T-helper 17 cell (primary cell): ENCODE measurements around the gene CENPF. TPM values are rescaled to one million over a fixed set of nuclear protein-coding genes. Genes with fewer than 3 reads are reported as not detected.

ENCODE experiments used
- ATAC-seq: fragments of 150-1000 bp; cut with Tn5 transposase; 2 replicates; pipeline ENCODE4 v1.10.0; 2021; ENCODE audit warnings: mild to moderate bottlenecking, moderate library complexity
- DNase-seq, 3 donors: peaks; one replicate each; pipeline versions ENCODE4 v3.0.0 to v3.0.0-alpha.2; 2020 to 2021
- H3K9me3 ChIP-seq: one replicate; pipeline ENCODE4 v1.7.0; 2013; ENCODE audit warnings: low read length, mild to moderate bottlenecking; ENCODE audit not compliant: control insufficient read depth, poor library complexity, severe bottlenecking
- H3K27ac Mint-ChIP-seq: one replicate; pipeline ENCODE4 v1.8.0; 2022; ENCODE audit warnings: mild to moderate bottlenecking, moderate library complexity, mixed read lengths
- H3K27me3 Mint-ChIP-seq: one replicate; pipeline ENCODE4 v1.8.0; 2022; ENCODE audit warnings: mixed read lengths
- H3K36me3 Mint-ChIP-seq: one replicate; pipeline ENCODE4 v1.8.0; 2022; ENCODE audit warnings: low read depth, mixed read lengths
- H3K4me1 Mint-ChIP-seq: one replicate; pipeline ENCODE4 v1.8.0; 2022; ENCODE audit warnings: mild to moderate bottlenecking, mixed read lengths
- H3K4me3 Mint-ChIP-seq: one replicate; pipeline ENCODE4 v1.8.0; 2022; ENCODE audit warnings: mild to moderate bottlenecking, moderate library complexity, mixed read lengths
- total RNA-seq, 4 donors: library from RNA in 2 of 4; stranded (reverse) in 2 of 4; gene quantifications; one replicate each; pipeline ENCODE4 v1.2.3 and lab custom pipeline; 2022 to 2026

CENPF gene, protein sequence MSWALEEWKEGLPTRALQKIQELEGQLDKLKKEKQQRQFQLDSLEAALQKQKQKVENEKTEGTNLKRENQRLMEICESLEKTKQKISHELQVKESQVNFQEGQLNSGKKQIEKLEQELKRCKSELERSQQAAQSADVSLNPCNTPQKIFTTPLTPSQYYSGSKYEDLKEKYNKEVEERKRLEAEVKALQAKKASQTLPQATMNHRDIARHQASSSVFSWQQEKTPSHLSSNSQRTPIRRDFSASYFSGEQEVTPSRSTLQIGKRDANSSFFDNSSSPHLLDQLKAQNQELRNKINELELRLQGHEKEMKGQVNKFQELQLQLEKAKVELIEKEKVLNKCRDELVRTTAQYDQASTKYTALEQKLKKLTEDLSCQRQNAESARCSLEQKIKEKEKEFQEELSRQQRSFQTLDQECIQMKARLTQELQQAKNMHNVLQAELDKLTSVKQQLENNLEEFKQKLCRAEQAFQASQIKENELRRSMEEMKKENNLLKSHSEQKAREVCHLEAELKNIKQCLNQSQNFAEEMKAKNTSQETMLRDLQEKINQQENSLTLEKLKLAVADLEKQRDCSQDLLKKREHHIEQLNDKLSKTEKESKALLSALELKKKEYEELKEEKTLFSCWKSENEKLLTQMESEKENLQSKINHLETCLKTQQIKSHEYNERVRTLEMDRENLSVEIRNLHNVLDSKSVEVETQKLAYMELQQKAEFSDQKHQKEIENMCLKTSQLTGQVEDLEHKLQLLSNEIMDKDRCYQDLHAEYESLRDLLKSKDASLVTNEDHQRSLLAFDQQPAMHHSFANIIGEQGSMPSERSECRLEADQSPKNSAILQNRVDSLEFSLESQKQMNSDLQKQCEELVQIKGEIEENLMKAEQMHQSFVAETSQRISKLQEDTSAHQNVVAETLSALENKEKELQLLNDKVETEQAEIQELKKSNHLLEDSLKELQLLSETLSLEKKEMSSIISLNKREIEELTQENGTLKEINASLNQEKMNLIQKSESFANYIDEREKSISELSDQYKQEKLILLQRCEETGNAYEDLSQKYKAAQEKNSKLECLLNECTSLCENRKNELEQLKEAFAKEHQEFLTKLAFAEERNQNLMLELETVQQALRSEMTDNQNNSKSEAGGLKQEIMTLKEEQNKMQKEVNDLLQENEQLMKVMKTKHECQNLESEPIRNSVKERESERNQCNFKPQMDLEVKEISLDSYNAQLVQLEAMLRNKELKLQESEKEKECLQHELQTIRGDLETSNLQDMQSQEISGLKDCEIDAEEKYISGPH (N-terminal part only)
- total RNA-seq (1 to 10 TPM; 2.0 to 3.2 TPM), total RNA-seq (lab: John Stamatoyannopoulos, UW) (11.3 to 23.2 reads per million in 2 donors)

DNA sequence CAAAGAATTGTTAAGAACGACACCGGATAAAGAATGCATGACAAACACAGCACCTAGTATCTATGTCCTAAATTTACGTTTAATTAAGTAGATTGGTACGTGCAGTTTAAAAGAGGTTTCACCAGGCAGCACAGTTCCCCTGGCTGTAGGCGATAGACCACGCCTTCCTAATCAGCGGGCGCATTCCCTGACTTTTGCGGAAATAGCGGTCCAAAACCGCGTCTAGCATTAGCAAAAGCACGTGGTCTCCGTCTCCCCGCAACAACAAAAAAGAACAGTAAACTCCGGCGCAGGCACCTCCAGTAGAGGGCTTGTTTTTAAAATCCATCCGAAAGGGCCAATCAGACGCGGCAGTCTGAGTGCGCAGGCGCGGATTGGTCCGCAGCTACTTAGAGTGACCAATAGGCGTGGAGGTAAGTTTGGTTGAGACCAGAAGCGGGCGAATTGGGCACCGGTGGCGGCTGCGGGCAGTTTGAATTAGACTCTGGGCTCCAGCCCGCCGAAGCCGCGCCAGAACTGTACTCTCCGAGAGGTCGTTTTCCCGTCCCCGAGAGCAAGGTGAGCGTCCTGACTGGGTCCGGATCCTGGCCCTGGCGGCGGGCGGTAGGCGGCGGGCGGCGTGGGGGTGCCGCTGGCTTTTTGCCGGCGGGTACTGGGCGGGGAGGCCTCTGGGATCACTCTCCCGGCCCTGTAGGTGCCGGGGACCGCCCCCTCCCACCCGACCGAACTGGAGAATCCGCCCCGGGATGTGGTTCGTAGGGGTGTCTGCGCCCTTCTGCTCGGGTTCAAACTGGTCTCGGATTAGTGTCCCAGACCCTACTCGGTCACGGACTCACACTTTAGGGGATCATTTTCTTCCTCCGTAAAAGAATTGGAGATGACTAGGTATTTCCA lies at the start of gene CENPF:
TSS of gene CENPF (plus strand) at position 432 of the 894 bp plus-strand sequence. CDS start 10,560 bp downstream, outside the sequence.
- peak; percentile 99 for ATAC-seq
- Mint-ChIP-seq H3K4me1 (peaks cover 19% of the 10 kb centered on the region), H3K27me3 (no peaks in the 10 kb centered on the region), H3K4me3 (peak within 1 kb of the TSS; percentile 98), H3K27ac (peak within 1 kb of the TSS; percentile 90), H3K36me3 (no peaks in the 10 kb centered on the region)
- H3K9me3 ChIP-seq: no peaks in the 10 kb centered on the region
- DNase-seq: peak; percentile 80 to 89 (median 86)

DNA sequence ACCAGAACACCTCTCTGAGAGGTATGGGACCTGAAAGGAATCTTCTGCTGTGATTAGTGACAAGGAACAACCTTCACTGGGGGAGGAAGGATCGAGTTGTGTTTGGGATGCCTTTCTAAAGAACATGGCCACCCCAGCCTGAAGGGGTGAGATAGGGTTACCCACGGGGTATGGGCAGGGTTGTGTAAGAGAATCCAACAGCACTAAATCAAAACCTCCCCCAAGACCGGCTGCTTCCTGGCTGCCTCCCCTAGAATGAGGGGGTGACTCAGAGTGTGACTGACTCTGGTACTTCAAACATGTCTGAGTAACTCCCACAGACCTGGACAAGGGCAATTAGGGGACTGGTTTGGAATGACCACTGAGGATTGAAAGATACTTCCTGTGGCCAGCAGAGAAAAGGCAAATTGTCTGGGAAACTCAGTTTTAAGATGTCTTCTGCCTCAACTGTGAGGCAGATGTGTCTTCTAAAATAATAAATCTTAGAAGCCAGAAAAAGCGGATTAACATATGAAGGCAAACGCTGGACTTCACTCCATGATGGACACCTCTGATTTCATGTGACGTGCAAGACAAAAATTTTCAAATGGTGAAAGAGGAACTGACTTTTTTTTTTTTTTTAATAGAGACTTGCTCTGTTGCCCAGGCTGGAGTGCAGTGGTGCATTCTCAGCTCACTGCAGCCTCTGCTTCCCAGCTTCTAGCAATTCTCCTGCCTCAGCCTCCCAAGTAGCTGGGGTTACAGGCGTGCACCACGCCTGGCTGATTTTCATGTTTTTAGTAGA lies 44.9 kb upstream of the CENPF start:
- ATAC-seq (no peak), DNase-seq (no peak)
- Mint-ChIP-seq H3K4me1 (no peaks in the 10 kb centered on the region), H3K36me3 (no peaks in the 10 kb centered on the region), H3K4me3 (no peak overlapping the region), H3K27ac (no peak overlapping the region), H3K27me3 (peaks cover 56% of the 10 kb centered on the region)
- H3K9me3 ChIP-seq: no peaks in the 10 kb centered on the region

DNA sequence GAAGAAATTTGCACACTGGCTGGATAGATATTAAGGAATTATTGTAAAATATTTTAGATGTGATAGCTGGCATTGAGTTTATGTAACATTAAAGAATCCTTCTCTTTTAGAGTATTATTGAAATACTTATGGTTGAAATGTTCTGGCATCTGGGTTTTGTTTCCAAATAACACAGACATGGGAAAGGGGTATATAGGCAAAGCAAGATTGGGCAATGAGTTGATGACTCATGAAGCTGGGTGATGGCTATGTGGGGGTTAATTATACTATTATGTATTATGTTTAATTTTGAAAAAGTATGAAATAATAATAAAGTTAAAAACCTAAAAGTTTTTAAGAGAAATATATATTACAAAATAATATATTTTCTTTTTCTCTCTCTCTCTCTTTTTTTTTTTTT lies 39.1 kb upstream of the CENPF start:
- no peaks in the 10 kb centered on the region for H3K36me3 Mint-ChIP-seq
- ATAC-seq (no peak), DNase-seq (no peak)
- no peak overlapping the region for H3K27ac Mint-ChIP-seq
- H3K27me3 Mint-ChIP-seq: peaks cover 21% of the 10 kb centered on the region
- H3K9me3 ChIP-seq: no peaks in the 10 kb centered on the region
- no peaks in the 10 kb centered on the region for H3K4me1 Mint-ChIP-seq
- no peak overlapping the region for H3K4me3 Mint-ChIP-seq

DNA sequence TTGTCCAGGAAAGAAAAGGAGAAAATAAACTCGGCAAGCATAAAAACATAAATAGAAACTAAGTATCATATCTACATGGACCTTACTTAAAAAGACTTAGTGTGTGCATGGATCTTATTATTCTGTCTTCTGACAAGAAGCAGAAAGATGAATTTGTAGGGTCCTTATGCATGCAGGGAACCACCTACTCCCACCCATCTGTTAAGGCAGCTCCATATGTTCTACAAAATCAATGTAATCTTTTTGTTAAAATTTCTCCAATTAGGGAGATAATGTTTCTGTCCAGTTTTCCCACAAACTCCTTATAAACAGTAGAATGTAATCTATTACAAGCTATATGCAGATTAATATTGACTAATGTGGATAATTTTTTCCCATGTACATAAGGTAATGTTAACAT lies 37.7 kb upstream of the CENPF start:
- DNase-seq: no peak
- Mint-ChIP-seq H3K27me3 (peaks cover 10% of the 10 kb centered on the region), H3K4me1 (no peaks in the 10 kb centered on the region), H3K27ac (no peak overlapping the region), H3K4me3 (no peak overlapping the region), H3K36me3 (no peaks in the 10 kb centered on the region)
- no peaks in the 10 kb centered on the region for H3K9me3 ChIP-seq
- no peak for ATAC-seq

DNA sequence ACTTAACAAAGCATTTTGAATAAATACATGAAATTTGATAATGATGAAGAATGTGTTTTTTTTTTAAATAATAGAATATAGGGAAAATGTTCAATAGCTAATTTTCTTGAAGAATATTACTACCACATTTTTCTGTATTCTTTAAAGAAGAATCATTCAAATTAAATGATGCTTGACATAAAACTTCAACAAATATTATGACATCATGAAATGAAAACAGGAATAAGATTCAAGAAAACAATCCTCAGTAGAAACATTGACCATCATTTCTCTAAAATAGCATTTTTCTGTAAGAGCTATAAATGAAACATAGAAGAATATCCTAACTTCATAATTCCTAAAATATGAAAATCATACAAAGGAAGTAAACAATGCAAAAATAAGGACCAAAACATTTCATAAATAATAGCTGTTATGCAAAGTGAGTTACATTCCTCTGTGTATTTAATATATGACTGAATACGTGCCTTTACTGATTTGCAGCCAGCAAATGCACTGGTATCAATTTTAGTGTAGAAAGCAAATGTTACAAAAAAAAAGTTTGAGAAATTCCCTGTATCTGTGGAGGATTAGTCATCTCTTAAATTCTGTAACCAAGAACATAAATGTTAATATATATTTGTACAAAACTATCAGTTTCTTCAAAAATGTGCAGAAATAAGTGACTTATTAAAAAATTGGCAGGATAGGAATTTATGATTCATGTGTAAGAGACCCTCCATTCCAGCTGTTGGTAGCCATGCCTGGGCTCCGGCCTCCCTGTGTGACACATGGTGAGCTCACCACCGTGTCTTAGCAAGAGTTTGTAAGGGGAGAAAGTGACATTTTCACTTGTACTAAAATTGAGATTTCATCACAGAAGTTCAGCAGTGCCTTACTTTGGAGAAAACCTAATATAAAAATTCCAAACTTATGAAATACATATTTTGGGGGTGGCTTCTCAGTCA lies 36.6 kb upstream of the CENPF start:
- Mint-ChIP-seq H3K4me3 (no peak overlapping the region), H3K36me3 (no peaks in the 10 kb centered on the region), H3K4me1 (no peaks in the 10 kb centered on the region), H3K27ac (no peak overlapping the region), H3K27me3 (peaks cover 4% of the 10 kb centered on the region)
- DNase-seq (no peak), ATAC-seq (no peak)
- H3K9me3 ChIP-seq: no peaks in the 10 kb centered on the region

DNA sequence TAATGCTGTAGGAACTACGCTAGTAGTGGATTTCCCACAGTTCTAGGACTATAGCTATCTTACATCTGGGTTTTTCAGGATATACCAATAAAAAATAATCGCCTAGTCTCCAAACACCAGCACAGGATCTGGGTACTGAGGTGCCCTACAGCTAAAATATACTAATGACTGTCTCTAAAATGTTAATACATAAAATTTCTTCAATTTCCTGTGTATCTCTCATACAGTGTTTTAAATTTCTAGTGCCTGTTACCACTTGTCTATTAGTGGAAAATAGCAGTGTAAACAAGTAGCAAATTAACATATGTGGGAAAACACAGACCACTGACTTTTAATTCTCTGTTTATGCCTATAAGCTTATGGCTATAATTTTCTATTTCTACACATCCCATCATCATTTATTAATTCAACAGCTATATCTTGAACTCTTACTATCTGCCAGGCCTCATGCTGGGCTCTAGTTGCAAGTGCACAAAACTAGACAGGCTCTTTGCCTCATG lies 35.5 kb upstream of the CENPF start:
- no peaks in the 10 kb centered on the region for H3K36me3 Mint-ChIP-seq
- no peak for DNase-seq
- H3K27me3 Mint-ChIP-seq: peaks cover 4% of the 10 kb centered on the region
- no peak overlapping the region for H3K27ac Mint-ChIP-seq
- no peaks in the 10 kb centered on the region for H3K9me3 ChIP-seq
- no peak overlapping the region for H3K4me3 Mint-ChIP-seq
- no peaks in the 10 kb centered on the region for H3K4me1 Mint-ChIP-seq
- ATAC-seq: no peak

DNA sequence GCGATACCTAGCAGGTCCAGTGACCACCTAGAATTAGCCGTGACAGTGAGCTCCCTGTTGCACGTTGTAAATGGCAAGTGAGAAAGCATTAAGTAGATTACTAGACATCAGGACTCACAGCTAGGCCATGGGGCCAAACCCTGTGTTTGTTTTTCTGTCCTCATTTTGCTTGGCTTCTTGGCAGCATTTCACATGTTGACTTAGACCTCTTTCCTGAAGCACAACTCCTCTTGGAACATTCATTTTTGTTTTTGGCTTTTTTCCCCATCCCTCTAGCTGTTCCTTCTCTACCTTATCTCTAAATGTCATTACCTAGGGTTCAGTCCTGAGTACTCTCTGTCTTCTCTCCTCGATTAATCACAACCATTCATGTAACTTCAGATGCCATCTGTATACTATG lies 34.7 kb upstream of the CENPF start:
- H3K27me3 Mint-ChIP-seq: peaks cover 4% of the 10 kb centered on the region
- H3K9me3 ChIP-seq: no peaks in the 10 kb centered on the region
- no peak for ATAC-seq

DNA sequence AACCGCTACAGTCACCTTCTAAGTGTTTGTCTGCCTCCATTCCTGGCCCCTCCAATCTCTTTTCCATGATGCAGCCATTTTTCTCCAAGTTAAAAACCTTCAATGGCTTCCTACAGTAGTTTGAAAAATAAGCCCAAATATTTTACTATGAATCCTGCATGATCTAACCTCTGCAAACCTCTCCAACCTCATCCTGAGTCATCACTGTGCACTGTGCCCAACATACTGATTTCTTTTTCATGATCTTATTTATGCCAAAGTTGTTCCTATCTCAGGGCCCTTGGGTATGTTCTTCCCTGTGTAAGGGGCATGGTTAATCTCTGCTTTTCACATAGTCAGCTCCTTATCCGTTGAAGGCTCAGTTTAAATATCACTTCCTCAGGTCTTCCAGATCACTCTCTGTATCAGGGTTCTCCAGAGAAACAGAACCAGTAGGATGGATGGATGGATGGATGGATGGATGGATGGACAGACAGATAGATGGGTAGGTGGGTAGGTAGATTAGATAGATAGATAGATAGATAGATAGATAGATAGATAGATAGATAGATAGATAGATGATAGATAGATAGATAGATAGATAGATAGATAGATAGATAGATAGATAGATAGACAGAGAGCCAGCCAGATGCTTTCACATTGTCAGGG lies 33.5 kb upstream of the CENPF start:
- no peaks in the 10 kb centered on the region for H3K36me3 Mint-ChIP-seq
- H3K9me3 ChIP-seq: no peaks in the 10 kb centered on the region
- DNase-seq (no peak), ATAC-seq (no peak)
- H3K4me3 Mint-ChIP-seq: no peak overlapping the region
- H3K4me1 Mint-ChIP-seq: no peaks in the 10 kb centered on the region
- H3K27me3 Mint-ChIP-seq: peaks cover 4% of the 10 kb centered on the region
- H3K27ac Mint-ChIP-seq: no peak overlapping the region

More for the DNA sequence above, 34.7 kb upstream of the CENPF start:
- Mint-ChIP-seq H3K4me3 (no peak overlapping the region), H3K27ac (no peak overlapping the region), H3K4me1 (no peaks in the 10 kb centered on the region), H3K36me3 (no peaks in the 10 kb centered on the region)
- no peak for DNase-seq

DNA sequence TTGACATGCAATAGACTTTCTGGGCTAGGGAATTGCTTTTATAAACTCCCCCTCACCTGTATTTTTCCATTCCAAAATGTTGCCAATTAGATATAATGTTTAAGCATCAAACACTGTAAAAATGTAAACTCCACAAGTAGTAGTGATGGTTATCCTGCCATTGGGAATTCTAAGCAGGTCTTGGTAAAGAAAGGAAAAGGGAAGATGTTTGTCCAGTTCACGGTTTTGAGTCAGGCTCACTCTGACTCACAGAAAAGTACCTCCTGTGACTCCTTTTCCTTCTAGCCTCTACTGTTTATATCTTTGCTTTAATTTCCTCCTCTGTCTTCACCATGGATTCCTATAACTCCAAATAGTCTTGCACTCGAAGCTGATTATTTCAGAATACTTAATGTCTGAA lies 32.6 kb upstream of the CENPF start:
- H3K4me1 Mint-ChIP-seq: no peaks in the 10 kb centered on the region
- H3K9me3 ChIP-seq: no peaks in the 10 kb centered on the region
- ATAC-seq (no peak), DNase-seq (no peak)
- no peak overlapping the region for H3K27ac Mint-ChIP-seq
- peaks cover 4% of the 10 kb centered on the region for H3K27me3 Mint-ChIP-seq
- no peaks in the 10 kb centered on the region for H3K36me3 Mint-ChIP-seq
- no peak overlapping the region for H3K4me3 Mint-ChIP-seq

DNA sequence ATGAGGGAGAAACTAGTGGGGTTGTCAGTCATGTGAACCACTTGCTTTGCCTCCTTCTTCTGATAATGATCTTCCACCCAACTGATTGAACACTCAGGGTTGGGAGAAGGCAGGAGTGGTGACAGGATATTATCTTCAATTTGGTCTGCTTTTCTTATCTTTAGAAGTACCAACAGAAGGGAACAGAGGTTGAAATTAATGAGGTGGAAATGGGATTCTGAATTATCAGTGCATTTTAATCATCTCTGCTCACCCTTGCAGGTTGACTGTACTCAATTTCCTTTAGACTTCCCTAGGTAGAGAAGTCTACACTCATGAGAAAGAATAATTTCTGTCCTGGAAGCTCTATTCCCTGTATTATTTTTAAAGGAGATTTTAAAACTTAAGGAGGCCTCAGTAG lies 31.7 kb upstream of the CENPF start:
- no peaks in the 10 kb centered on the region for H3K36me3 Mint-ChIP-seq
- H3K9me3 ChIP-seq: no peaks in the 10 kb centered on the region
- no peak overlapping the region for H3K4me3 Mint-ChIP-seq
- no peak overlapping the region for H3K27ac Mint-ChIP-seq
- no peak for DNase-seq
- ATAC-seq: no peak
- H3K4me1 Mint-ChIP-seq: no peaks in the 10 kb centered on the region
- H3K27me3 Mint-ChIP-seq: peaks cover 4% of the 10 kb centered on the region
